Measurements from ENCODE around the gene SAMD10.

DNA sequence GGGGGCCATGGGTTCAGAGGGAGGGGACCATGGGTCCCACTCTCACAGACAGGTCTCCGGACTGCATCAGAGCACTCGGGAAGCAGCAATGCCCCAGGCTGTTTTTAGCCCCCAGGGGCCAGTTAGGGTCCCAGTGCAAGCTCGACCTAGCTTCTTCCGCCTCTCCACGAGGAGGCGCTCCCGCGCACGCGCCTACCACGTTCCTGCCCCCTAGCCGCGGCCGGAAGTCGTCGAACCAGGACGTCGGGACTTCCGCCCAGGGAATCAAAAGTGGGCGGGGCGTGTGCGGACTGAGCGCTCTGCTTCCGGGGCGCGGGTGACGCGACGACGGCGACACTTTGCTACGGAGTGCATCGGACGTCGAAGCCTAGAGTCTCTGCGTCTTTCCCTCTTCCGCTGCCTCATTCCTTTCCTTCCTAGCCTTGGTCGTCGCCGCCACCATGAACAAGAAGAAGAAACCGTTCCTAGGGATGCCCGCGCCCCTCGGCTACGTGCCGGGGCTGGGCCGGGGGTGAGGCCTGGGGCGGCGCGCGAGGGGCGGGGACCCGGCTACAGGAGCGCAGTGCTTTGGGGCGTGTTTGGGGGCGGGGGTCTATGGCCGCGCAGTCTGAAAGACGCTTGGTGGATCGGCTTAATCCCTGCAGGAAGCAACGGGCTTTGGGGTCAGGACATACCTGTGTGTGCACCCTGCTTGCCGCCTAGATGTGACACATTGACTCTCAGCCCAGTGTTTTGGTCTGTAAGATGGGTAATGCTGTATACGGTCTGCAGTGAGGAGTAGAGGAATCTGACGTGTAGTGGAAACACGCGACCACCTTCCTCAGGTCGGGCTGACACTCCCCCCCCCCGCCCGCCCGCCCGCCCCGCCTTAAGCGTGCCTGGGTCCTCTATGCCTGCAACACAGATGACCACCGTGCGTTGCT lies 1.6 kb upstream of the SAMD10 start, which contains the start of gene PRPF6:
- peak; percentile 46; the same call in 1 of the 2 replicates for TF ChIP-seq TAF1 (IDR thresholded peaks at IDR 0.05; ENCODE audit: borderline replicate concordance, low read depth, low read length)
- TF ChIP-seq POLR2A (IDR thresholded peaks at IDR 0.05; ENCODE audit: low read depth, low read length): peak; percentile 82
